ENCODE results near the gene KRTAP9-3. TPM values are rescaled to one million over a fixed set of nuclear protein-coding genes. Genes with fewer than 3 reads are reported as not detected.
"Not testable (repeated sequence)": the region's sequence is repeated elsewhere in the genome, so short reads cannot be mapped to it uniquely, and the experiment has no call there.

KRTAP9-3 gene
- total RNA-seq, 3 donors from 2014 or later, result not detected

GRCh38 chr17:41223821-41224220 is 8.4 kb upstream of the KRTAP9-3 start:
- intact Hi-C loops (cut with DNase I; ENCODE audit: low total_unique reads), result no loop called here
- TF ChIP-seq CTCF (IDR thresholded peaks at IDR 0.05), result no peak
- no peak for TF ChIP-seq POLR2A (IDR thresholded peaks at IDR 0.05)
- TF ChIP-seq POLR2AphosphoS5 (IDR thresholded peaks at IDR 0.05), result no peak
- no peaks in the 10 kb centered on the region for H3K9me3 ChIP-seq
- H3K27ac ChIP-seq, result no peak overlapping the region
- H3K36me3 ChIP-seq, result no peaks in the 10 kb centered on the region
- H3K4me1 ChIP-seq, result no peaks in the 10 kb centered on the region
- H3K4me3 ChIP-seq, result no peak overlapping the region
- DNase-seq (ENCODE audit: low spot score in 2 of 2), result no peak
- H3K27me3 ChIP-seq, result no peaks in the 10 kb centered on the region

GRCh38 chr17:41226051-41226450 is 6.2 kb upstream of the KRTAP9-3 start:
- no peak for TF ChIP-seq CTCF (IDR thresholded peaks at IDR 0.05)
- TF ChIP-seq POLR2AphosphoS5 (IDR thresholded peaks at IDR 0.05), result no peak
- no peak for TF ChIP-seq POLR2A (IDR thresholded peaks at IDR 0.05)
- no peak overlapping the region for H3K27ac ChIP-seq
- no peaks in the 10 kb centered on the region for H3K36me3 ChIP-seq
- DNase-seq (ENCODE audit: low spot score in 2 of 2), result no peak
- intact Hi-C loops (cut with DNase I; ENCODE audit: low total_unique reads), result no loop called here
- H3K9me3 ChIP-seq, result no peaks in the 10 kb centered on the region
- H3K4me1 ChIP-seq, result no peaks in the 10 kb centered on the region
- no peaks in the 10 kb centered on the region for H3K27me3 ChIP-seq
- H3K4me3 ChIP-seq, result no peak overlapping the region

- DNase-seq (ENCODE audit: low spot score in 2 of 2); H3K4me1 ChIP-seq; H3K27me3 ChIP-seq; H3K27ac ChIP-seq; H3K4me3 ChIP-seq; H3K9me3 ChIP-seq; intact Hi-C loops (cut with DNase I; ENCODE audit: low total_unique reads); H3K36me3 ChIP-seq: not testable (repeated sequence)
These were observed 5.6 kb upstream of the KRTAP9-3 start, which contains the start of gene KRTAP9-2 for GRCh38 chr17:41226598-41227095. TSS of gene KRTAP9-2 (plus strand) at chr17:41226648. CDS start at chr17:41226655, 7 bp downstream.

GRCh38 chr17:41230094-41230493 is 2.2 kb upstream of the KRTAP9-3 start:
- Histone ChIP-seq H3K27me3 (no peaks in the 10 kb centered on the region), H3K4me3 (no peak overlapping the region), H3K27ac (no peak overlapping the region), H3K9me3 (no peaks in the 10 kb centered on the region), H3K36me3 (no peaks in the 10 kb centered on the region), H3K4me1 (no peaks in the 10 kb centered on the region)
- no peak for TF ChIP-seq POLR2AphosphoS5 (IDR thresholded peaks at IDR 0.05)
- TF ChIP-seq POLR2A (IDR thresholded peaks at IDR 0.05), result no peak
- TF ChIP-seq CTCF (IDR thresholded peaks at IDR 0.05), result no peak
- intact Hi-C loops (cut with DNase I; ENCODE audit: low total_unique reads), result no loop called here
- no peak for DNase-seq (ENCODE audit: low spot score in 2 of 2)

- H3K4me3 ChIP-seq, result no peak overlapping the region
- no peak overlapping the region for H3K27ac ChIP-seq
- H3K27me3 ChIP-seq, result no peaks in the 10 kb centered on the region
- no peaks in the 10 kb centered on the region for H3K36me3 ChIP-seq
- intact Hi-C loops (cut with DNase I; ENCODE audit: low total_unique reads), result no loop called here
- DNase-seq (ENCODE audit: low spot score in 2 of 2), result no peak
- TF ChIP-seq CTCF (IDR thresholded peaks at IDR 0.05) (no peak), POLR2A (IDR thresholded peaks at IDR 0.05) (no peak), POLR2AphosphoS5 (IDR thresholded peaks at IDR 0.05) (no peak)
- no peaks in the 10 kb centered on the region for H3K4me1 ChIP-seq
- no peaks in the 10 kb centered on the region for H3K9me3 ChIP-seq
These were observed 518 bp upstream of the KRTAP9-3 start for GRCh38 chr17:41231731-41232130.

GRCh38 chr17:41237116-41237515 is 4.9 kb downstream of the KRTAP9-3 start:
- H3K27ac ChIP-seq; DNase-seq (ENCODE audit: low spot score in 2 of 2); intact Hi-C loops (cut with DNase I; ENCODE audit: low total_unique reads); H3K36me3 ChIP-seq; H3K9me3 ChIP-seq; H3K4me1 ChIP-seq; H3K27me3 ChIP-seq; H3K4me3 ChIP-seq: not testable (repeated sequence)

- intact Hi-C loops (cut with DNase I; ENCODE audit: low total_unique reads); H3K4me3 ChIP-seq; H3K36me3 ChIP-seq; DNase-seq (ENCODE audit: low spot score in 2 of 2); H3K27ac ChIP-seq; H3K9me3 ChIP-seq; H3K4me1 ChIP-seq; H3K27me3 ChIP-seq: not testable (repeated sequence)
These were observed 5.7 kb downstream of the KRTAP9-3 start, which contains the start of gene KRTAP9-8 for GRCh38 chr17:41237949-41238437. TSS of gene KRTAP9-8 (plus strand) at chr17:41237999. CDS start at chr17:41238052, 53 bp downstream.

GRCh38 chr17:41246995-41247787 is 14.9 kb downstream of the KRTAP9-3 start:
- H3K27me3 ChIP-seq; DNase-seq (ENCODE audit: low spot score in 2 of 2); H3K36me3 ChIP-seq; intact Hi-C loops (cut with DNase I; ENCODE audit: low total_unique reads); H3K4me1 ChIP-seq; H3K4me3 ChIP-seq; H3K27ac ChIP-seq; H3K9me3 ChIP-seq: not testable (repeated sequence)

Measured in breast epithelium (tissue), 4 donors.